ENCODE measurements around the gene FOXF2.
A peak's percentile ranks its signal among the peaks of the same experiment; 100 is the strongest.

The FOXF2 gene

DNA sequence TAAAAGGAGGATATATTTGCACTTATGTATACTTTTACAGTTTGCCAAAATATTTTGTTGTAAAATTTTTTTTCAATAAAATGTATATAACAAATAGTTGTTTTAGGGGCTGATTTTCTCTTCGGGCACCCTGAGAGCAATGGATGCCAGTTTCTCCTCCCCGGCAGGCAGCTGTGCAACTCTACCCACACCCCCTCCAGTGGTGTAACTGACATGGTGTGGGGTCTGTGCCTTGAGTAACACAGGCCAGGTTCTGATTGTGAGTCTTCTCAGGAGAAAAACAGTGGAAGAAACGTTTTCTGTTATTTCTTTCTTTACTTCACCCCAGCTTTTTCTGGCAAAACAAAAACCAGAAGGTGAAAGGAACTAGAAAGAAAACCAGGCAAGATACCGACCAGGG is 6.1 kb downstream of the FOXF2 start:
- no peaks in the 10 kb centered on the region for H3K27me3 ChIP-seq (ENCODE audit: insufficient read depth, low read length, poor library complexity, severe bottlenecking)
- no peak overlapping the region for H2AFZ ChIP-seq (ENCODE audit: low read length)
- no peak overlapping the region for H3K9ac ChIP-seq (ENCODE audit: low read depth, low read length, poor library complexity, severe bottlenecking)
- H3K9me3 ChIP-seq (ENCODE audit: insufficient read depth, low read depth, low read length), result no peaks in the 10 kb centered on the region
- no peaks in the 10 kb centered on the region for H3K36me3 ChIP-seq (ENCODE audit: insufficient read depth, low read length)
- H3K4me3 ChIP-seq (ENCODE audit: low read length, poor library complexity, severe bottlenecking), result no peak overlapping the region
- H3K79me2 ChIP-seq (ENCODE audit: insufficient read depth, low read length), result no peaks in the 10 kb centered on the region
- no peak overlapping the region for H3K4me2 ChIP-seq (ENCODE audit: low read depth, low read length, poor library complexity, severe bottlenecking)
- H4K20me1 ChIP-seq (ENCODE audit: insufficient read depth, low read length, poor library complexity, severe bottlenecking), result no peaks in the 10 kb centered on the region
- no peaks in the 10 kb centered on the region for H3K9me2 ChIP-seq (replicated peaks; ENCODE audit: low read depth, low read length)
- TF ChIP-seq EZH2phosphoT487 (IDR thresholded peaks at IDR 0.05; ENCODE audit: borderline replicate concordance) (no peak), CTCF (conservative IDR thresholded peaks at IDR 0.05; ENCODE audit: low read length) (no peak)
- no peaks in the 10 kb centered on the region for H3F3A ChIP-seq (ENCODE audit: low read depth)
- no peaks in the 10 kb centered on the region for H3K4me1 ChIP-seq (ENCODE audit: insufficient read depth, low read length, poor library complexity, severe bottlenecking)

DNA sequence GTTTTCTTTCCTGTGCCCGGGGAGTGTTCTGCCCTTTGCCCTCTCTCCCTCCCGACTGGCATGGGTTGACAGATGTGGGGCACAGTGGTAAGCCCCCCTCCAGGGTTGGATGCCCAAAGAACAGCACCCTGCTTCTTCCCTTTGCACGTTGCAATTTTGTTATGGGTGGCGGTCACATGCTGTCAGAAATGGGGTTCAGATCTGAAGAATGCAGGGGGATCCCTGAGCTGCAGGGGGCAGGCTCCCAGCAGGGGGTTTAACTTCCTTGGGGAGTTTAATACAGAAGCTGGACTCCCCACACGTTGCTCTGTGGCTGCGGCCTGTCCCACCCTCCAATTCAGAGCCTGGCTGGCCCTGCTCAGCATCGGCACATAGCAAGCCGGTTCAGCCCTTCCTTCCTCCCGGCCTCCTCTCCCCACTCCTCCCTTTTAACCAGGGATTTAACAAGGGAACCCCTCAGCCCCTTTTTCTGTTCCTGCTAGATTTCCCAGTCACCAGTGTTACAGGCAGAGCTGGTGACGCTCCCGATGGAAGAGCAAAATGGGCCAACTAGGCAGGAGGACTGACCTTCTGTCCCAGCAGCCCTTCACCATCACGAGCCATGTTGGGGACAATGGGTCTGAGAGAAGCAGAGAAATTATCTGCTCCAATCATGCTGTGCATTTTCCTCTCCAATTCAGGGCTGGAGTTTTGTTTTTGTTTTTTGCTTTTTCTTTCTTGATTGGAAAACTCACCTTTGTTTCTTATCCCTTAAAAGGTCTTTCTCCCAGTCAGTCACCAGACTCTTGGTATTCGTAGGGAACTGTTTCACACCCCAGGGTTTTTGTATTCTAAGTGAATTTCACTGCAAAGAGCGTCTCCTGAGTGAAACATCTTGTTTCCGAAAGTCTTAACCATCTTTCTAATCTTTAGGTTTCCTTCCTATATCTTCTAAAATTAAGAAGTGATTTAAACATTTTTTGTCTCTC is 6.8 kb downstream of the FOXF2 start:
- Histone ChIP-seq H3K36me3 (ENCODE audit: insufficient read depth, low read length) (no peaks in the 10 kb centered on the region), H3K27me3 (ENCODE audit: insufficient read depth, low read length, poor library complexity, severe bottlenecking) (no peaks in the 10 kb centered on the region), H3K4me2 (ENCODE audit: low read depth, low read length, poor library complexity, severe bottlenecking) (peak overlapping the region; percentile 51), H4K20me1 (ENCODE audit: insufficient read depth, low read length, poor library complexity, severe bottlenecking) (no peaks in the 10 kb centered on the region), H3K9ac (ENCODE audit: low read depth, low read length, poor library complexity, severe bottlenecking) (no peak overlapping the region), H3K4me3 (ENCODE audit: low read length, poor library complexity, severe bottlenecking) (no peak overlapping the region), H3K4me1 (ENCODE audit: insufficient read depth, low read length, poor library complexity, severe bottlenecking) (no peaks in the 10 kb centered on the region), H3K79me2 (ENCODE audit: insufficient read depth, low read length) (no peaks in the 10 kb centered on the region), H3K9me2 (replicated peaks; ENCODE audit: low read depth, low read length) (no peaks in the 10 kb centered on the region), H3K9me3 (ENCODE audit: insufficient read depth, low read depth, low read length) (no peaks in the 10 kb centered on the region), H3F3A (ENCODE audit: low read depth) (no peaks in the 10 kb centered on the region), H2AFZ (ENCODE audit: low read length) (peak overlapping the region; percentile 76)
- TF ChIP-seq CTCF (conservative IDR thresholded peaks at IDR 0.05; ENCODE audit: low read length) (no peak), EZH2phosphoT487 (IDR thresholded peaks at IDR 0.05; ENCODE audit: borderline replicate concordance) (no peak)

- Histone ChIP-seq H3K27me3 (ENCODE audit: insufficient read depth, low read length, poor library complexity, severe bottlenecking) (no peaks in the 10 kb centered on the region), H3K4me2 (ENCODE audit: low read depth, low read length, poor library complexity, severe bottlenecking) (peak overlapping the region; percentile 51), H3K9ac (ENCODE audit: low read depth, low read length, poor library complexity, severe bottlenecking) (no peak overlapping the region), H3F3A (ENCODE audit: low read depth) (no peaks in the 10 kb centered on the region), H3K79me2 (ENCODE audit: insufficient read depth, low read length) (no peaks in the 10 kb centered on the region), H2AFZ (ENCODE audit: low read length) (peak overlapping the region; percentile 76), H3K9me2 (replicated peaks; ENCODE audit: low read depth, low read length) (no peaks in the 10 kb centered on the region), H4K20me1 (ENCODE audit: insufficient read depth, low read length, poor library complexity, severe bottlenecking) (no peaks in the 10 kb centered on the region), H3K9me3 (ENCODE audit: insufficient read depth, low read depth, low read length) (no peaks in the 10 kb centered on the region), H3K4me1 (ENCODE audit: insufficient read depth, low read length, poor library complexity, severe bottlenecking) (no peaks in the 10 kb centered on the region), H3K4me3 (ENCODE audit: low read length, poor library complexity, severe bottlenecking) (no peak overlapping the region), H3K36me3 (ENCODE audit: insufficient read depth, low read length) (no peaks in the 10 kb centered on the region)
- TF ChIP-seq CTCF (conservative IDR thresholded peaks at IDR 0.05; ENCODE audit: low read length) (peak; percentile 97), EZH2phosphoT487 (IDR thresholded peaks at IDR 0.05; ENCODE audit: borderline replicate concordance) (no peak)
Measured at GRCh38 chr6:1396952-1397868, 7.8 kb downstream of the FOXF2 start.
